Heart left ventricle (tissue), 13 donors: ENCODE measurements around the gene CACNG7.

Experiments used
- CTCF ChIP-seq, 12 donors: fragments of 200-600 bp; sonication (generic) in 4 of 12; IDR thresholded peaks; one replicate each; pipeline versions ENCODE4 v1.5.0 to v1.8.0; 2018 to 2022; ENCODE audit warnings: antibody characterized with exemption in 12 of 12, mild to moderate bottlenecking in 5 of 12
- POLR2A ChIP-seq, 2 donors: fragments of 450-650 bp; IDR thresholded peaks; one replicate each; pipeline ENCODE4 v1.6.1; 2017; ENCODE audit warnings: antibody characterized with exemption in 2 of 2, mild to moderate bottlenecking in 2 of 2, moderate library complexity in 2 of 2
- donor health status: ischemic (EF 13 %, LVEDD 7.1; RV severe dilation, severe dysfunction).
- donor health status: DM: no; HTN: yes; CAD: no.
- donor health status: DM: no; HTN: no; CAD: no.
- donor health status: ischemic (EF 25% LVEDD 6.9; RV normal size, moderate dysfunction).
- donor health status: ischemic (EF 25% LVEDD 5.7; RV mildly dilated, moderate dysfunction).
- donor health status: ischemic (EF 35%, LVEDD 5.7; RV mildly dilated, moderate dysfunction).
- donor health status: nonischemic (EF 11% LVEDD 7.7; RV severe dilation, severe dysfunction).
- donor health status: DM: yes; HTN: yes; CAD: no.
- donor health status: PGD.
- donor health status: ischemic (EF 29% LVEDD 5.4; RV normal size, mild dysfunction).
- donor health status: nonischemic (EF 23%, LVEDD 6.1; RV moderate dilation, normal function).

- TF ChIP-seq CTCF (IDR thresholded peaks at IDR 0.05) (no peak), POLR2A (IDR thresholded peaks at IDR 0.05) (no peak)
These were observed 12.4 kb upstream of the CACNG7 start for GRCh38 chr19:53896682-53897081.
